NCI-H2171 (cell line): ENCODE data around the gene ZNF385D.

Source experiments
- DNase-seq: peaks from one replicate; lab custom pipeline; 2025; lab: John Stamatoyannopoulos, UW

ZNF385D gene, protein sequence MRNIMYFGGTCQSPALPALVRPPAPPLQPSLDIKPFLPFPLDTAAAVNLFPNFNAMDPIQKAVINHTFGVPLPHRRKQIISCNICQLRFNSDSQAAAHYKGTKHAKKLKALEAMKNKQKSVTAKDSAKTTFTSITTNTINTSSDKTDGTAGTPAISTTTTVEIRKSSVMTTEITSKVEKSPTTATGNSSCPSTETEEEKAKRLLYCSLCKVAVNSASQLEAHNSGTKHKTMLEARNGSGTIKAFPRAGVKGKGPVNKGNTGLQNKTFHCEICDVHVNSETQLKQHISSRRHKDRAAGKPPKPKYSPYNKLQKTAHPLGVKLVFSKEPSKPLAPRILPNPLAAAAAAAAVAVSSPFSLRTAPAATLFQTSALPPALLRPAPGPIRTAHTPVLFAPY

GRCh38 chr3:21750831-21751391 is at the start of gene ZNF385D:
Gene ZNF385D, minus strand, starts transcription at chr3:21751210. Its CDS starts 294 bp downstream, at chr3:21750916.
- peak; percentile 54 for DNase-seq

GRCh38 chr3:21798356-21799088 is 47.5 kb upstream of the ZNF385D start:
- DNase-seq: no peak

- DNase-seq: no peak
Measured at GRCh38 chr3:21795921-21796320, 44.9 kb upstream of the ZNF385D start.

DNA sequence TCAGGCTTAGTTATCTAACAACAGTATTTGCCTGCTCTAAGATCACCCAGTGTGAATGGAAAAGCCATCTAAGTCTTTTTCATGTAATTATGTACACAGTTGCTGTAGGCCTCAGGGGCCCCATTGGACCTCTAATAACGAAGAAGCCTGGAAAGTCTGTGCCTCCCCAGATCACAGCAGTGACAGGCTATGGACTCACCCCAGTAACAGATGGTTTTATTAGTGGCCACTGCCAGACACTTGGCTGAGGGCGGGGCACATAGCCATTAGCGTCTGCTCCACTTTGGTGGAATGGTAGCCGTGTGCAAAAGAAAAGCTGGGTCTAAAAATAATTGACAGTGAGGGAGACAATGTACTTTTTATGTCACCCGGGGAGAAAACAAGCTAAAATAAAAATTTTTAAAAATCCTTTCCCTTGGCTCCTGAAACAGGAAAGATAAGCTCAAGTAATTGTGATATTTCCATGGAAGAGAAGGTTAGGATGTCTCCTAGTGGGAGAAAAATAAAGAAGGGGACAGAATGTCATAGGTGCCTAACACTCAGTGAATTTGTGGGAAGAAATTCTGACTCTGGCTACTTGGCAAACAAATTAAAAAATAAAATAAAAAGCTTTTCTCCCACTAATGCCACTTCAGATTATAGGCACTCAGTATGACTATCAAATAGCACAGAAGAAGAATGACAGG is 44.3 kb upstream of the ZNF385D start:
- no peak for DNase-seq

DNA sequence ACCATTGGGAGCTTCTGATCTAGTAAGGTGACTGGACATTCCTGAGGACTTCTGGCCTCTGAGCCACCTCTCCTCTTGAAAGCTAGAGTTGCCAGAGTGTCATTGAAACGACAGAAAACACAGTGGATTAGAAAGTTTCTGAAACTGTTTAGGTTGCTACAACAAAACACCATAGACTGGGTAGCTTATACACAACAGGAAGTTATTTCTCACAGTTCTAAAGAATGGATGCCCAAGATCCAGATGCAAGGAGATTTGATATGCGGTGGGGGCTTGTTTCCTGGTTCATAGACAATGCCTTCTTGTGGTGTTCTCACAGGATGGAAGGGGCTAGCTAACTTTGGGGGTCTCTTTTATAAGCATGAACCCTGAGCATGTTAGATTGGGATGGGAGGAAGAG is 43.3 kb upstream of the ZNF385D start:
- DNase-seq: no peak

DNA sequence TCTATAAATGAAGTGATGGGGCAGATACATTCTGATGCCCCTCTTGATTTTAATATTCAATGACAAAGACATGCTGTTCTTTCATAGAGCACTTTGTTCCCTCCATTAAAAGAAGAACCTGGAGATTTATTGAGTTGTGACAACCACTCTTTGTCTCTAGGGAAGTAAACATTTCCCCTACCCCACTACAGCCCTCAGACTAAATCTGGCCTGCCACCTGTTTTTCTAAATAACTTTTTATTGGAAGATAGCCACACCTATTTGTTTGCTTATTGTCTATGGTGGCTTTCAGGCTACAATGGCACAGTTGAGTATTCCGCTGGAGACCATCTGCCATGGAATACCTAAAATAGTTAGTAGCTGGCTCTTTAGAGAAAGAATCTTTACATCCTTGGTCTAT is 41.2 kb upstream of the ZNF385D start:
- no peak for DNase-seq

DNA sequence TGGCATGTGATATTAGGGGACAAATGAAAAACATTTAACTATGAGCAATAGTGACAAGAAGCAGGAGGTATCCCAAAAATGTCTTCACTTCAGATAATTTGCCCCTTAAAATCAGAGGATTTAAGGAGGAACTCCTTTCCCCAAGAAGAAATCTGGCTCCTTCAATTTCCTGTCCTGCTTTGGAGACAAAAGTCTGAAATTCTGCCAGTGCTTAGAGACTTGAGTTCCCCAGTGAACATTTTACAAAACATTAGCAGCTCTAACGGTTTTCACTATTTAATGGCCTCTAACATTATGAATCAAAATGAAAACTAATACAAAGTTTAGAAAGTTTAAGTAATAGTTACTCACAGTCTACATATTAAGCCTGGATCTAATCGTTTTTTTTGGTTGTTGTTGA is 40.3 kb upstream of the ZNF385D start:
- DNase-seq: no peak

DNA sequence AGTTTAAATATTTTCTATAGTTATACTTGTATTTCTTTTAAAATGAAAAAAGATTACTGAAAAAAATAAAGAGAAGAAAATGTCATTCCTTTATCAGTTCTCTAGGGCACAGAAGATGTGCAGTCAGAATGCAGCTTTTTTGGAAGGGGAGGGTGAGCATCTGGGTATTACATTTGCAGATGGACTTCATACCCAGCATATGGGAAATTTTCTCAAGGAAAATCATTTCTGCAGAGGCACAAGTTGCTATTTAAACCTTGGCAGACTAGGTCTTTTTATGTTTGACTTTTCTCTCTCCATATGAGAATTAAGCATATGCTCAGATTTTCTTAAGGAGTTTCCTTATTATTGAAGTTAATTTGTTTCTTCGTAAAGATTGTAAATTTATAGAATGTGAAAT is 39.5 kb upstream of the ZNF385D start:
- DNase-seq: no peak

DNA sequence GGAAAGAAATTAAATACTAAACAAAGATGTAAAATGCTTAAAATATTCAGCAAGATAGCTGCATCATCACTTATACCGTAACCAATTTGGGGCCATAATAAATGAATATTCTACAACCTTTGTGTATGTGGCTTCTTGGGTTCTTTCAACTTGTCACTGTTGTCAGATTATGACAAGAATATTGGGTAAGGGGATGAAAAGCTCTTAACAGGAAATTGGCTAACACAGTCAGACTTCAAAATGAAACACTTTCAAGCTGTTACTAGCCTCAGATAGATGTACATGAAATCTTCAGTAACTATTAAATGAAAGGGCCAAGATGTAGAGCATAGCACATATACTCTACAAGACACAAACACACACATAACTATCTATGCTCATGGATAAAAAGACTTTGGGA is 38.7 kb upstream of the ZNF385D start:
- no peak for DNase-seq

DNA sequence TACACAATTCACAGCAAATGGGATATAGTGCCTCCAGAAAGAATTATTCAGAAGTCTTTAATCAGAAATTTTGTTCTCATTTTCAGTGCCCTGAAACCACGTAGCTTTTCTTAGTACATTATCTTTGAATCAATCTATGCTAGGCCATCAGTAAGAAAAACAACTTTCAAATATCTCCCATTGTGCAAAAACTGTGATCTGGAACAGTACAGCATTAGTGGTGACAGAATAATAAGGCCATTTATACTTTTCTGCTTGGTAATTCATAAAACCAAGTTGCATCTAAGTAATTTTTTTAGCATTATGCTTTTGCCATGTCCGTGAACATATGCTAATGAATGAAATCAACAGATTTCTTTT is 35.4 kb upstream of the ZNF385D start:
- DNase-seq: no peak

- DNase-seq: no peak
Measured at GRCh38 chr3:21785765-21786437, 34.9 kb upstream of the ZNF385D start.

DNA sequence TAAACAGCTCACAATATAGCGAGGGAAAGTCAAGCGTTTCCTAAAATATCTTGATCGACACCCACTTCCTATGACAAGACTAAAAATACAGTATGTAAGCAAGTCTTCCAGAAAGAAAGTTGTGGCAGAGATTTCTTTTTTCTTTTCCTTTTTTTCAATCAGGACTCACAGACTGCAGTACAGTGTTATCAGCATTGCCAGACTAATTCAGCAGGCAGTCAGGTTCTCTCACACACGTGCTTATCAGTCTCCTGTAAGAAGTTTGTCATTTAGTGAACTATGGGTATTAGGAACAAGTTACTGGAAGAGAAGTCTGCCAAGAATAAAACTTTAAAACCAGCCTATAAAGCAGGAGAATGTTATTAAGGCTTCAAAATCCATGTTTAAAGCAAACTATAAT is 32.8 kb upstream of the ZNF385D start:
- DNase-seq: no peak

DNA sequence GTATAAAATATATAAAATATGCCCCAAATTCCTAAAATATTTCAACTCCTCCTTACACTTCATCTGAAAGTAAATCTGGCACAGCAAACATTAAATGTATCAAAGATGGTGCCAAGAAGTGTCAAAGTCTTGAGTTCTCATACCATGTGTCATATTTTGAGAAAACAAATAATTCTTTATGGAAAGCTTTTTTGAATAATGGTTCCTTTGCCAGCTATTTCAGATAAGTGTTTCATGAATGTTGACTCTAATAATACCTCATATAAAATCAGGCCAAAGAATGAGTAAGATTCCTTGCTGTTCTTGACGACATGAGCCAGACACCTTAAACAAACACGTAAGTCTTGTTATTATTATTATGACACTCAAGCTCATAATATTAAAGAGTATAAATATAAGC is 30.3 kb upstream of the ZNF385D start:
- no peak for DNase-seq

DNA sequence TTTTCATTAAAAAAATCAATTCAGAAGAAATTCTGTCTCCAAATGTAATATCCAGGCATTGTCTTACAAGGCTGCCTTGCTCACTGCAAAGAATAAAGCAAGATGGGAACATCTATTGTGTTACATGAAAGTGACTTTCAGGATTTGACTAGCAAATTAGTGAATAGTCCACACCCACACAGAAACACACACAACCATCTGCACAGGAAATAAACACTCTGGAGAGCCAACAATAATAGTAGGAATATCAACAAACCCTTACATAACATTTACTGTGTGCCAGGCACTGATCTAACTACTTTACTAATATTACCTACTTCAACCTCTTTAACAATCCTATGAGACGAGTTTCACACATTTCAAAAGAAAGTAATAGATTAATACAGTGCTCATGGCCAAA is 28.9 kb upstream of the ZNF385D start:
- no peak for DNase-seq

DNA sequence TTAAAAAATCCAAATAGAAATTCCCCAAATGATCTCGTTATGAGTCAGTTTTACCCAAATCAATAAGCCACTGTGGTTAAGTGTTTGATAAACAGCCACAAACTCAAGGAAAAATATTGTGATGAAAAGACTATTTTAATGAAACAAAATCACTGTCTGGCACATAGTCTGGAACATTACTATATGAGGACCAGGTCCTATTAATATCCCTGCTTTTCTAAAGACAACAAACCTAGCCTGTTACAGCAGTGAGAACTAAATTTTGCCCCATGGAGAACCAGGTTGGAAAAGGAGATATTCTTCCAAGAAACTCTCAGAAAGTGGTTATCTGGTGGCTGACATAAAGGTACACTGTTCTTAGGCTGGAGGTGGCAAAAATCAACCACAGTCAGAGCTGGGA is 27.7 kb upstream of the ZNF385D start:
- DNase-seq: no peak

- DNase-seq: no peak
Measured at GRCh38 chr3:21777821-21778220, 26.8 kb upstream of the ZNF385D start.

GRCh38 chr3:21766002-21766401 is 15.0 kb upstream of the ZNF385D start:
- DNase-seq: no peak

- DNase-seq: no peak
Measured at GRCh38 chr3:21755896-21756295, 4.9 kb upstream of the ZNF385D start.

- no peak for DNase-seq
Measured at GRCh38 chr3:21754839-21755238, 3.8 kb upstream of the ZNF385D start.

GRCh38 chr3:21752749-21753347 is 1.8 kb upstream of the ZNF385D start:
- no peak for DNase-seq

DNA sequence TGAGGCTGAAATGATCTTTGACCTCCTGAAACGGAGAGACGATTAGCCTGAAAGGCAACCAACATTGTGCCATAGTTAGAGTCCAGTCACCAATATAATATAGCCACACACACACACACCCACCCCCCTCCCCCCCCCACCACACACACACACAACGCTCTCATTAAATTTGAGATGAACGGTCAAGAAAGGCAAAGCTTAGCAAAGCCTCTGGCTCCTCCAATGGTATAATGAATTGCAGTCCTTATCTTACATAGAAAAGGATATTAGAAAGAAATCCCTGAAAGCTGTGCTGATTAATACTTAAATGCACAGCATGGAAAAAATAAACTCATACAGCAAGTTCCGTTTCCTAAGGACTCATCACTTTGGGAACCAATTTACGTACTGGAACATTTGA is 876 bp upstream of the ZNF385D start:
- DNase-seq: no peak
